ENCODE results near the gene SMIM1.

DNA sequence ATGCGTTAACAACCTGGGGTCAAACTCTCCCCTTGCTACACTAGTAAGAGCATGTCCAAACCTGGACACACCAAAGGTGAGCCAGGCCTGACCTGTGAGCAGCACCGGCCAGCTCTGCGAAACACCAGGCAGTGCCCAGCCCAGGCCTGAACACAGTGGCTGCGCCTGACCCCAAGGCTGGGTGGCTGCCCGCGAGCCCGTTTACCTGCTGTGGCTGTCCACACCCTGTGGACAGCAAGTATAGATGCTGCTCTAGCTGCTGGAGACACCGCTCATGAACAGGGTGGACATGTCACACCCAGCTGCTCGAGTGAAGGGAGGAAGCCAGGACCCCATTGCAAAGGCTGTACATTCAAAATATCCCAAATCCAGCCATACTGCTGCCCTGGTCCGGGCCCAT, 27.9 kb upstream of the SMIM1 start:
- no peak for TF ChIP-seq POLR2A (IDR thresholded peaks at IDR 0.05; ENCODE audit: low read depth, low read length)
- TF ChIP-seq FOS (IDR thresholded peaks at IDR 0.05; ENCODE audit: low read depth, low read length), result no peak
- TF ChIP-seq, protein P1, sequence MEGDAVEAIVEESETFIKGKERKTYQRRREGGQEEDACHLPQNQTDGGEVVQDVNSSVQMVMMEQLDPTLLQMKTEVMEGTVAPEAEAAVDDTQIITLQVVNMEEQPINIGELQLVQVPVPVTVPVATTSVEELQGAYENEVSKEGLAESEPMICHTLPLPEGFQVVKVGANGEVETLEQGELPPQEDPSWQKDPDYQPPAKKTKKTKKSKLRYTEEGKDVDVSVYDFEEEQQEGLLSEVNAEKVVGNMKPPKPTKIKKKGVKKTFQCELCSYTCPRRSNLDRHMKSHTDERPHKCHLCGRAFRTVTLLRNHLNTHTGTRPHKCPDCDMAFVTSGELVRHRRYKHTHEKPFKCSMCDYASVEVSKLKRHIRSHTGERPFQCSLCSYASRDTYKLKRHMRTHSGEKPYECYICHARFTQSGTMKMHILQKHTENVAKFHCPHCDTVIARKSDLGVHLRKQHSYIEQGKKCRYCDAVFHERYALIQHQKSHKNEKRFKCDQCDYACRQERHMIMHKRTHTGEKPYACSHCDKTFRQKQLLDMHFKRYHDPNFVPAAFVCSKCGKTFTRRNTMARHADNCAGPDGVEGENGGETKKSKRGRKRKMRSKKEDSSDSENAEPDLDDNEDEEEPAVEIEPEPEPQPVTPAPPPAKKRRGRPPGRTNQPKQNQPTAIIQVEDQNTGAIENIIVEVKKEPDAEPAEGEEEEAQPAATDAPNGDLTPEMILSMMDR (conservative IDR thresholded peaks at IDR 0.05; ENCODE audit: low read depth, low read length), result no peak
- TF ChIP-seq, protein P2, sequence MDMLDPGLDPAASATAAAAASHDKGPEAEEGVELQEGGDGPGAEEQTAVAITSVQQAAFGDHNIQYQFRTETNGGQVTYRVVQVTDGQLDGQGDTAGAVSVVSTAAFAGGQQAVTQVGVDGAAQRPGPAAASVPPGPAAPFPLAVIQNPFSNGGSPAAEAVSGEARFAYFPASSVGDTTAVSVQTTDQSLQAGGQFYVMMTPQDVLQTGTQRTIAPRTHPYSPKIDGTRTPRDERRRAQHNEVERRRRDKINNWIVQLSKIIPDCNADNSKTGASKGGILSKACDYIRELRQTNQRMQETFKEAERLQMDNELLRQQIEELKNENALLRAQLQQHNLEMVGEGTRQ (IDR thresholded peaks at IDR 0.05; ENCODE audit: low read depth, low read length), result no peak
- TF ChIP-seq MXI1 (IDR thresholded peaks at IDR 0.05; ENCODE audit: borderline replicate concordance, low read depth, low read length), result no peak
- TF ChIP-seq CHD1 (IDR thresholded peaks at IDR 0.05; ENCODE audit: low read depth, low read length), result no peak
- TF ChIP-seq SMC3 (IDR thresholded peaks at IDR 0.05; ENCODE audit: low read depth, low read length), result no peak
- TF ChIP-seq RAD21 (IDR thresholded peaks at IDR 0.05; ENCODE audit: low read length), result no peak
- TF ChIP-seq RFX5 (IDR thresholded peaks at IDR 0.05; ENCODE audit: low read depth, low read length), result no peak
- TF ChIP-seq CEBPB (IDR thresholded peaks at IDR 0.05; ENCODE audit: low read depth, low read length), result no peak
